ENCODE measurements around the gene MEP1B. TPM values are rescaled to one million over a fixed set of nuclear protein-coding genes. Genes with fewer than 3 reads are reported as not detected.

The MEP1B gene
- total RNA-seq, 2 experiments from 2014 or later: not detected

- TF ChIP-seq, protein P1, sequence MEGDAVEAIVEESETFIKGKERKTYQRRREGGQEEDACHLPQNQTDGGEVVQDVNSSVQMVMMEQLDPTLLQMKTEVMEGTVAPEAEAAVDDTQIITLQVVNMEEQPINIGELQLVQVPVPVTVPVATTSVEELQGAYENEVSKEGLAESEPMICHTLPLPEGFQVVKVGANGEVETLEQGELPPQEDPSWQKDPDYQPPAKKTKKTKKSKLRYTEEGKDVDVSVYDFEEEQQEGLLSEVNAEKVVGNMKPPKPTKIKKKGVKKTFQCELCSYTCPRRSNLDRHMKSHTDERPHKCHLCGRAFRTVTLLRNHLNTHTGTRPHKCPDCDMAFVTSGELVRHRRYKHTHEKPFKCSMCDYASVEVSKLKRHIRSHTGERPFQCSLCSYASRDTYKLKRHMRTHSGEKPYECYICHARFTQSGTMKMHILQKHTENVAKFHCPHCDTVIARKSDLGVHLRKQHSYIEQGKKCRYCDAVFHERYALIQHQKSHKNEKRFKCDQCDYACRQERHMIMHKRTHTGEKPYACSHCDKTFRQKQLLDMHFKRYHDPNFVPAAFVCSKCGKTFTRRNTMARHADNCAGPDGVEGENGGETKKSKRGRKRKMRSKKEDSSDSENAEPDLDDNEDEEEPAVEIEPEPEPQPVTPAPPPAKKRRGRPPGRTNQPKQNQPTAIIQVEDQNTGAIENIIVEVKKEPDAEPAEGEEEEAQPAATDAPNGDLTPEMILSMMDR (IDR thresholded peaks at IDR 0.05): no peak
- no peaks in the 10 kb centered on the region for H3K9me3 Mint-ChIP-seq
These were observed 71.2 kb downstream of the MEP1B start for GRCh38 chr18:32261003-32261402.

GRCh38 chr18:32262092-32262491, 72.3 kb downstream of the MEP1B start:
- DNase-seq (no peak), ATAC-seq (no peak)
- Mint-ChIP-seq H3K4me3 (no peak overlapping the region), H3K4me1 (ENCODE audit: low read depth) (no peaks in the 10 kb centered on the region), H3K9me3 (no peaks in the 10 kb centered on the region), H3K27ac (no peak overlapping the region), H3K36me3 (ENCODE audit: low read depth) (no peaks in the 10 kb centered on the region), H3K27me3 (peaks cover 9% of the 10 kb centered on the region)
- ChIA-PET CTCF (interaction anchor here (1.3 to 3.7 kb wide), 2 partner anchors 9 to 290 kb away, joined by 3 to 15 read pairs; no protein-coding TSS in a partner anchor), POLR2A (no interaction called here)
- intact Hi-C loops (cut with micrococcal nuclease): no loop called here
- TF ChIP-seq, protein P1 (IDR thresholded peaks at IDR 0.05): no peak

More at GRCh38 chr18:32261003-32261402, 71.2 kb downstream of the MEP1B start:
- no peak overlapping the region for H3K27ac Mint-ChIP-seq
- no peaks in the 10 kb centered on the region for H3K4me1 Mint-ChIP-seq (ENCODE audit: low read depth)
- CTCF ChIA-PET: interaction anchor here (0.8 to 3.7 kb wide), 3 partner anchors 9 to 20 kb away, joined by 3 to 15 read pairs (median 3); no protein-coding TSS in a partner anchor
- DNase-seq (no peak), ATAC-seq (no peak)
- H3K36me3 Mint-ChIP-seq (ENCODE audit: low read depth): no peaks in the 10 kb centered on the region
- POLR2A ChIA-PET: no interaction called here
- intact Hi-C loops (cut with micrococcal nuclease): no loop called here
- H3K27me3 Mint-ChIP-seq: peaks cover 12% of the 10 kb centered on the region
- H3K4me3 Mint-ChIP-seq: no peak overlapping the region

GRCh38 chr18:32264401-32264800, 74.6 kb downstream of the MEP1B start:
- Mint-ChIP-seq H3K27ac (no peak overlapping the region), H3K36me3 (ENCODE audit: low read depth) (no peaks in the 10 kb centered on the region), H3K27me3 (peaks cover 7% of the 10 kb centered on the region), H3K4me1 (ENCODE audit: low read depth) (no peaks in the 10 kb centered on the region), H3K9me3 (no peaks in the 10 kb centered on the region), H3K4me3 (no peak overlapping the region)
- intact Hi-C loops (cut with micrococcal nuclease): no loop called here
- TF ChIP-seq, protein P1 (IDR thresholded peaks at IDR 0.05): no peak
- POLR2A ChIA-PET: no interaction called here
- CTCF ChIA-PET: interaction anchor here (1.1 kb wide), 1 partner anchor 25 kb away, joined by 3 read pairs; no protein-coding TSS in a partner anchor
- no peak for DNase-seq
- no peak for ATAC-seq

GRCh38 chr18:32267463-32267862, 77.6 kb downstream of the MEP1B start:
- Mint-ChIP-seq H3K4me1 (ENCODE audit: low read depth) (no peaks in the 10 kb centered on the region), H3K27me3 (peaks cover 3% of the 10 kb centered on the region), H3K4me3 (no peak overlapping the region), H3K9me3 (no peaks in the 10 kb centered on the region), H3K27ac (no peak overlapping the region), H3K36me3 (ENCODE audit: low read depth) (no peaks in the 10 kb centered on the region)
- POLR2A ChIA-PET: no interaction called here
- TF ChIP-seq, protein P1 (IDR thresholded peaks at IDR 0.05): no peak
- ATAC-seq (no peak), DNase-seq (no peak)
- intact Hi-C loops (cut with micrococcal nuclease): no loop called here
- CTCF ChIA-PET: interaction anchor here (0.9 kb wide), 1 partner anchor 204 kb away, joined by 3 read pairs; no protein-coding TSS in a partner anchor

Other genes starting within 250 kb of the MEP1B start
- 10 to 100 TPM; 26.1 to 29.6 TPM for gene TRAPPC8, start 246.9 kb upstream of the MEP1B start, total RNA-seq
- gene RNF125, start 171.2 kb upstream of the MEP1B start, total RNA-seq: 10 to 100 TPM; 15.3 to 19.1 TPM
- 10 to 100 TPM; 86.0 to 89.5 TPM for gene RNF138, start 98.2 kb upstream of the MEP1B start, total RNA-seq